ENCODE data around the gene SHISA9.

SHISA9 gene

DNA sequence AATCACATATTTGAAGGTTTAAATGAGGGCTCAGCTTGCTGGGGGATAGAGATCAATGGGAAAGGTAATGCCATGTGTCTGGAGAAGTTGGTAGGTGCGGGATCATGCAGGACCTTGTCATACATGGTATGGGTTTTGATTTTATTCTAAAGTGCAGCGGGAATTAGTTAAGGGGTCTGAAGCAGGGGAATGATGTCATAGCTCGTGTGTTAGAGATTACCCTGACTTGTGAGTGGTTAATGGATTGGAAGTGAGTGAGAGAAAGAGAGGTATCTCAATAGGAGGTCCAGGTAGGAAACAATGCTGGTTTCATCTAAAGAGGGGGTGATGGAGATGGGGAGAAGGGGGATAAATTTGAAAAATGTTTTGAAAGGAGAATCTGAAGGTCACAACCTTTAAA is 280.0 kb downstream of the SHISA9 start:
- no peak for DNase-seq (ENCODE audit: low spot score)

DNA sequence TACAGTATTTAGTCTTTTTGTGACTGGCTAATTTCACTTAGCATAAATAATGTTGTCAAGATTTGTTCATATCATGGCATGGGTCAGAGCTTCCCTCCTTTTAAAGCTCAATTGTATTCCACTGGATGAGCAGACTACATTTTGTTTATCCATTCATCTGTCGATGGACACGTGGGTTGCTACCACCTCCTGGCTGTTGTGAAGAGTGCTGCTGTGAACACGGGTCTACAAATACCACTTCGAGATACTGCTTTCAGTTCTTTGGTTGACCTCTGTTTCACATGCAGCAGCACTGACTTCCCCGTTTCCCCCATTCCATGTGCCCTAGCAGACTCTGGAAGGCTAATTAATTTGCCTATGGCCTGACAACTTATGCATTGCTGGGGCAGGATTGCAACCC is 285.4 kb downstream of the SHISA9 start:
- DNase-seq (ENCODE audit: low spot score) = no peak

DNA sequence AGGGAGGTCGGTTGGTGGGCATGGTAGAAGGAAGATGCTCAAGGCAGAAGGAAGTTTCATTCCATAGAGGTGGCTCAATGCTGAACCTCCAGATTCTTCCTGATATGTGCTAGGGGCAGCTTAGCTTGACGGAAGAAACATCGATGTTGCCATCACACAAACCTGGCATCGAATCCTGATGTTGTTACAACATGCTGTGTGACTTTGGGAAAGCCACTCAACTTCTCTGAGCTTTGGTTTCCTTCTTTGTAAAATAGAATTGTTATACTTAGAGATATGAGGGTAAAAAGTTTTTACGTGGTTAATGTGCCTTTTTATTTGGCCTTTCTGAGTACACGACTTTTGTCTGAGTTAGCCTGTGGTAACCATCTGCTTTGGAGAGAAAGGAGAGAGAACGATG is 287.9 kb downstream of the SHISA9 start:
- DNase-seq (ENCODE audit: low spot score) = no peak

DNA sequence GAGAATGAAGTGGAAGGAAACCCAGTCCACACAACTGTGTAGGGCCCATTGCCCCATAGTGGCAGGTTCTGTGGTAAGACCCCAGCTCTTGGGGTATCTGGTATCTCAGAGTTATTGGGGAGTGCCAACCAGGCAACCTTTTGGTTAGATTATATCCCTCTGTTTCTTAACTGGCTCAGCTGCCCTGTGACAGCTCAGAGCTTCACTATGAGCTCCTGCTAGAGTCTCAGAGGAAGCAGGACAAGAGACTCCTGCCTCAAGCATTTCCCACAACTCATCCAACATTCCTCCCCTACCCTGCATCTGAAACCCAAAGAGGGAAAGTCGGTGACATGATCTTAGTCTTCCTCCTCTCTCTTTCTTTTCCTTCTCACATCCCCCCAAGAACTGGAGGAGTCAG is 292.3 kb downstream of the SHISA9 start:
- no peak for DNase-seq (ENCODE audit: low spot score)

DNA sequence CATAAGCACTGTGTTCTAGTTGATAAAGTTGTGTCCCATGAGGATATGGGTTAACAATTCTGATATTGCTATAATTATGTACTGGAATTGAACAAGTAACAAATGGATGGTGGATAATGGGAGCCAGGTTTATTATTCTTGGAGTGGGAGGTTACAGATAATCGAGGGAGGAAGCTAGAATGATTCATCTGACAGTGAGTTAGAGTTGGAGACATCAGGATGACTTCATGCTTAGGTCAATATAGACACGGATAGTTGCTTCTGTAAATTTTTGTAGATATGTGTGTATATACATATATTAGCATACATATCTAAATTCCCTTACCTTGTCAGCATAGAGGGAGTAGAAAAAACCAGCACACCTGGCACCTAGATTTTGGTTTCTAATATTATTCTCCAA is 293.4 kb downstream of the SHISA9 start:
- DNase-seq (ENCODE audit: low spot score) = no peak

DNA sequence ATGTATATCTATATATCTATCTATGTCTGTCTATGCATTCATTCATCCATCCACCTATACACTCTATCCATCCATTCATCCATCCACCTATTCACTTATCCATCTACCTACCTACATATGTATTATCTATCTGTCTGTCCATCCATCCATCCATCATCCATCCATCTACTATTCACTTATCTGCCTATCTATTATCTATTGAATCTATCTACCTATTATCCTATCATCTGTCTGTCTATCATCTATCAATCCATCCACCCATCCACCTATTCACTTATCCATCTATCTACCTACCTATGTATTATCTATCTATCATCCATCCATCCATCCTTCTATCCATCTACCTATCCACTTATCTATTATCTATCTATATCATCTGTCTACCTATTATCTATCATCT is 302.3 kb downstream of the SHISA9 start:
- DNase-seq (ENCODE audit: low spot score) = no peak

DNA sequence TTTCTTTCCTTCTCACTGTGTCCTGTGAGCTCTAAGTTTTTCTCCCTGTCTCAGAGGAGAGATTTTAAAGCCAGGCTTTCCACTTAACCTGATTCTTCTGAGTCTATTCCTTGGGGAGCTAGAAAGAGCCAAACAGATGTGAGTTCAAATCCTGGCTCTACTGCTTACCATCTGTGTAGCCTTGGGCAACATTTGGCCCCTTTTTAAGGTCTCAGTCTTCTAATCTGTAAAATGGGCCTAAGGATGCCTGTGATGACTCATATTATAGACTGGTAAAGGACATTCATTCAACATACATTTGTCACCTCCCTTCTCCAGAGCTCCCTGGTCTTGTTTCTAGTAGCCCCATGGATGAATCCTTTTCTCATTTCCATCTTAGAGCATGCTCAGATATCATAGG is 304.0 kb downstream of the SHISA9 start:
- DNase-seq (ENCODE audit: low spot score) = no peak

GRCh38 chr16:13206606-13207005 is 305.2 kb downstream of the SHISA9 start:
- no peak for DNase-seq (ENCODE audit: low spot score)

GRCh38 chr16:13207151-13207550 is 305.8 kb downstream of the SHISA9 start:
- DNase-seq (ENCODE audit: low spot score) = no peak

DNA sequence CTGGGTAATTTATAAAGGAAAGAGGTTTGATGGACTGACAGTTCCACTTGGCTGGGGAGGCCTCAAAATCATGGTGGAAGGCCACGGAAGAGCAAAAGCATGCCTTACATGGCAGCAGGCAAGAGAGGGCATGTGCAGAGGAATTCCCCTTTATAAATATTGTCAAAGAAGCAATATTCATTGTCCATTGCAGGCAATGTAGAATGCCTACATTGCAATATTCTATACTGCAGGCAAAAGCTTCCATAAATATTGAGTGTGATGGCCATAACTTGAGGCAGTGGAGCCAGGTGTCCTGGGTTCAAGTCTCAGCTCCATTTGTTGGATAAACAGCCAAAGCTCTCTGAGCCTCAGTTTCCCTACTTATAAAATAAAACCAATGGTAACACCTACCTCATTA is 322.3 kb downstream of the SHISA9 start:
- no peak for DNase-seq (ENCODE audit: low spot score)

- no peak for DNase-seq (ENCODE audit: low spot score)
These were observed 327.6 kb downstream of the SHISA9 start for GRCh38 chr16:13229039-13229438.

DNA sequence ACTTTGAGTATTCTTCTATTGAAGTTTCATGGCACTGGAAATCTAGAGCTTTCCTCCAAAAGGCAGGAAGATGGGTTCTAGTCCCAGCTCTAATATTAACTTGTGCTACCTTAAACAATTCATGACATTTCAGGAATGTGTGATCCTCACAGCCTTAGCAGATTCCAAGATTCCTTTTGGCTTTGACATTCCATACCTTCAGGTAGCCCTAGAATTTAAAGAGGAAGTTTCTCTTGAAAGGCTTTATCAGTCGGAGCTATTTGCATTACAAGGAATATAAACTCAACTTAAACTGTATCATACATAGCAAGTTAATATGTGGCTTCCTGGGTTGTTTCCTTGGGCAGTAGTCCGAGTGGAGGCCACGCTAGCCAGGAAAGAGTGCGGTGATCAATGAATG is 330.0 kb downstream of the SHISA9 start:
- DNase-seq (ENCODE audit: low spot score) = no peak

DNA sequence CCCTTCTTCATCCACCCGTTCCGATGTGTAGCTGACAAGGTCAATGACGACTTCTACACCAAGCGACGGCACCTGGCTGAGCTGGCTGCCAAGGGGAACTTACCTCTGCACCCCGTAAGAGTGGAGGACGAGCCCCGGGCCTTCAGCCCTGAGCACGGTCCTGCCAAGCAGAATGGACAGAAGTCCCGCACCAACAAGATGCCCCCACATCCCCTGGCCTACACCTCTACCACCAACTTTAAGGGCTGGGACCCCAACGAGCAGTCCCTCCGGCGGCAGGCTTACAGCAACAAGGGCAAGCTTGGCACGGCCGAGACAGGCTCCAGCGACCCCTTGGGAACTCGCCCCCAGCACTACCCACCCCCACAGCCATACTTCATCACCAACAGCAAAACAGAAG is 333.6 kb downstream of the SHISA9 start:
- DNase-seq (ENCODE audit: low spot score) = no peak

- no peak for DNase-seq (ENCODE audit: low spot score)
These were observed 334.9 kb downstream of the SHISA9 start for GRCh38 chr16:13236308-13236707.

GRCh38 chr16:13238182-13238581 is 336.8 kb downstream of the SHISA9 start:
- no peak for DNase-seq (ENCODE audit: low spot score)

- DNase-seq (ENCODE audit: low spot score) = no peak
These were observed 340.8 kb downstream of the SHISA9 start for GRCh38 chr16:13242201-13242600.

GRCh38 chr16:13244770-13245169 is 343.4 kb downstream of the SHISA9 start:
- DNase-seq (ENCODE audit: low spot score) = no peak

- DNase-seq (ENCODE audit: low spot score) = no peak
These were observed 344.4 kb downstream of the SHISA9 start for GRCh38 chr16:13245713-13246377.

- no peak for DNase-seq (ENCODE audit: low spot score)
These were observed 353.7 kb downstream of the SHISA9 start for GRCh38 chr16:13254998-13255614.

DNA sequence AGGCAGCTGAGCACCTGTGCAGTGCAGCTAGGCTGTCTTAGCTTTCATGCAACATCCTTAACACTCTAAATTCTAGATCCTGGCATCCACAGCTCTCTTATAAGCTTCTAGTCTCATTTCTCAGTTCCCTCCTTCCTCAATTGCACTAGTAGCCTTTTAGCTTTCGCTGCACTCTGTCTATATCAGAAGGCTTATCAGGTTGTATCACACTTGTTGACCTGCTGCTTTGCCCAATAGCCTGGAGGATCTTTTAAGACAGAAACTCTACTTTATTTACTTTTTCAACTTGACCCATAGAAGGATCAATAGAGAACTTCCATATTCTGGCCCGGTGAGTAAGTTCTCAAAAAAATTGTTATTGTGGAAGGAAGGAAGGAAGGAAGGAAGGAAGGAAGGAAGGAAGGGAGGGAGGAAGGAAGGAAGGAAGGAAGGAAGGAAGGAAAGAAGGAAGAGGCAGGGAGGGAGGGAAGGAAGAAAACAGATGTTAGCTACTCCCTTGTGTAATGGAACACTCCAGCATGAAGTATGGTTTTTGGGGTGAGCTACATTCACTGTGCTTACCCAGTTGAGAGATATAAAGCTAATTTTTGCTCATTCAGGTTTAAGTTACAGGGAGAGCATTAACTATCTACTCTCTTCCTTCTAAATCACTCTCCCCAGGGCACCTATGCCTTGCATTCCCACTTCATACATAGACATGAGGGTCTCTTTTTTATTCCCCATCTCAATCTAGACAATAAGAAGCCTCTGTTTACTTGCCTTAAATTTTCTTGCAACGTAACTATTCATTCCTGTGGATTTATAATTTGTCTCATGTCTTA is 361.1 kb downstream of the SHISA9 start:
- no peak for DNase-seq (ENCODE audit: low spot score)

DNA sequence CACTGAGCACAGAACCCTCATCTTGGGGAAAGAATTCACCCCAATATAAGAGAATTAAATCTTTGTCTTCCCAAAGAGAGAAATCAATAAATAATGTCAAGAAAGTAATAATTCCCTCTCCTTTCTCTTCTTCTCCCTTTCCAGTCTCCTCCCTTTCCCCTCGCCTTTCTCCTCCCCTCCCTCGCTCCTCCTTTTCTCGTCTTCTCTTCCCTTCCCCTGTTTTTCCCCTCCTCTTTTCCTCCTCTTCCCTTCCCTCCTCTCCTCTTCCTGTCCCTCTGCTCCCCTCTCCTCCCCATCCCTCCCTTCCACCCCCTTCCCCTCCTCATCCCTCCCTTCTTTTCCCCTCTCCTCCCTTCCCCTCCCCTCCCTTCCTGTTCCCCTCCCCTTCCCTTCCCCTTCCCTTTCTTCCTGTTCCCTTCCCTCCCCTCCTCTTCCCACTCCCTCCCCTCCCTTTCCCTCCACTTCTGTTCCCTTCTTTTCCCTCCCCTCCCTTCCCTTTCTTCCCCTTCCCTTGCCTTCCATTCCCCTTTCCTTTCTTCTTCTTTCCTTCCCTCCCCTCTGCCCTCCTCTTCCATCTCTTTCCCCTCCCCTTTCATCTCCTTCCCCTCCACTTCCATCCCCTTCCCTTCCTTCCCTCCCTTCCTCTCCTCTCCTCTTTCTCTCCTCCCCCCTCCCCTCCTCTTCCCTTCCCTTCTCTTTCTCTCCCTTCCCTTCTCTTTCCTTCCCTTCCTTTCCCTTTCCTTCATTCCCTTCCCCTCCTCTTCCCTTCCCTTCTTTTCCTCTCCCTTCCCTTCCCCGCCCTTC is 363.6 kb downstream of the SHISA9 start:
- DNase-seq (ENCODE audit: low spot score) = no peak

- DNase-seq (ENCODE audit: low spot score) = no peak
These were observed 368.0 kb downstream of the SHISA9 start for GRCh38 chr16:13269359-13269758.

Measured in LoVo (cell line).